GM12878 (cell line): ENCODE data around the gene BLACAT1. TPM values are rescaled to one million over a fixed set of nuclear protein-coding genes. Genes with fewer than 3 reads are reported as not detected.

Experiments
- ATF3 ChIP-seq: IDR thresholded peaks from 2 replicates; pipeline ENCODE4 v1.6.1; 2011; ENCODE audit warnings: low read depth, mild to moderate bottlenecking, low read length, moderate library complexity, borderline replicate concordance; ENCODE audit errors: extremely low read depth
- BCL11A ChIP-seq: IDR thresholded peaks from 2 replicates; pipeline ENCODE4 v1.6.1; 2011; ENCODE audit warnings: low read depth, low read length
- BCL3 ChIP-seq: IDR thresholded peaks from 2 replicates; pipeline ENCODE4 v1.6.1; 2011; ENCODE audit warnings: borderline replicate concordance, low read depth, mild to moderate bottlenecking, moderate library complexity, low read length; ENCODE audit not compliant: insufficient read depth, poor library complexity, severe bottlenecking
- CBX3 ChIP-seq: fragments of 200-600 bp; sonication (generic); IDR thresholded peaks from 2 replicates; pipeline ENCODE4 v1.6.1; 2016; ENCODE audit warnings: low read depth, borderline replicate concordance
- CREB1 ChIP-seq: IDR thresholded peaks from 2 replicates; pipeline ENCODE4 v1.6.1; 2012; ENCODE audit warnings: low read depth, mild to moderate bottlenecking, inconsistent platforms
- DPF2 ChIP-seq: fragments of 450-650 bp; IDR thresholded peaks from 2 replicates; pipeline ENCODE4 v1.6.1; 2017; ENCODE audit warnings: mild to moderate bottlenecking
- FOS ChIP-seq: IDR thresholded peaks from 3 replicates; pipeline ENCODE4 v1.6.1; 2011; ENCODE audit warnings: borderline replicate concordance; ENCODE audit not compliant: insufficient read length; ENCODE audit errors: extremely low read depth
- FOXK2 ChIP-seq: fragments of 450-650 bp; IDR thresholded peaks from 2 replicates; pipeline ENCODE4 v1.6.1; 2017; ENCODE audit warnings: mild to moderate bottlenecking, moderate library complexity
- FOXM1 ChIP-seq: IDR thresholded peaks from 2 replicates; pipeline ENCODE4 v1.6.1; 2012; ENCODE audit warnings: low read depth, mild to moderate bottlenecking, inconsistent platforms, low read length, moderate library complexity
- HCFC1 ChIP-seq: fragments of 150-350 bp; IDR thresholded peaks from 2 replicates; pipeline ENCODE4 v1.6.1; 2014; ENCODE audit warnings: low read length
- IKZF2 ChIP-seq, 2 experiments: fragments of 450-650 bp; IDR thresholded peaks; 2 replicates each; pipeline ENCODE4 v1.6.1; 2017; ENCODE audit warnings: mild to moderate bottlenecking in 2 of 2, moderate library complexity in 2 of 2
- IRF5 ChIP-seq: fragments of 450-650 bp; IDR thresholded peaks from 2 replicates; pipeline ENCODE4 v1.6.1; 2017; ENCODE audit warnings: borderline replicate concordance
- KLF5 ChIP-seq: fragments of 450-650 bp; IDR thresholded peaks from 2 replicates; pipeline ENCODE4 v1.6.1; 2014; ENCODE audit warnings: mild to moderate bottlenecking; ENCODE audit not compliant: partially characterized antibody
- PML ChIP-seq: IDR thresholded peaks from 2 replicates; pipeline ENCODE4 v1.6.1; 2012; ENCODE audit warnings: low read length, inconsistent platforms
- POU2F2 ChIP-seq: IDR thresholded peaks from 3 replicates; pipeline ENCODE4 v1.6.1; 2011; ENCODE audit warnings: low read depth, mild to moderate bottlenecking, low read length, borderline replicate concordance
- RELA ChIP-seq: fragments of 450-650 bp; IDR thresholded peaks from 2 replicates; pipeline ENCODE4 v1.8.0; 2014; ENCODE audit warnings: borderline replicate concordance; ENCODE audit not compliant: partially characterized antibody
- SMAD1 ChIP-seq: fragments of 450-650 bp; IDR thresholded peaks from 2 replicates; pipeline ENCODE4 v1.6.1; 2018; ENCODE audit warnings: mild to moderate bottlenecking, low read depth; ENCODE audit not compliant: partially characterized antibody
- SP1 ChIP-seq: IDR thresholded peaks from one replicate; pipeline ENCODE4 v1.6.1; 2011; ENCODE audit warnings: low read depth, low read length
- STAT3 ChIP-seq: IDR thresholded peaks from 2 replicates; pipeline ENCODE4 v1.6.1; 2011; ENCODE audit warnings: low read depth, low read length, improper control_type of control experiment
- SUPT20H ChIP-seq: IDR thresholded peaks from 2 replicates; pipeline ENCODE4 v1.6.1; 2011; ENCODE audit warnings: low read depth, mild to moderate bottlenecking, low read length, moderate library complexity, borderline replicate concordance; ENCODE audit not compliant: control insufficient read depth
- TCF3 ChIP-seq: IDR thresholded peaks from 2 replicates; pipeline ENCODE4 v1.6.1; 2012; ENCODE audit warnings: low read depth, mild to moderate bottlenecking, low read length, borderline replicate concordance; ENCODE audit not compliant: insufficient read depth
- TCF7 ChIP-seq: IDR thresholded peaks from 2 replicates; pipeline ENCODE4 v1.6.1; 2014; ENCODE audit warnings: antibody characterized with exemption, borderline replicate concordance
- WRNIP1 ChIP-seq: IDR thresholded peaks from 2 replicates; pipeline ENCODE4 v1.6.1; 2011; ENCODE audit warnings: low read depth, low read length, improper control_type of control experiment, borderline replicate concordance
- ZNF274 ChIP-seq: IDR thresholded peaks from one replicate; pipeline ENCODE4 v1.8.0; 2011; ENCODE audit not compliant: insufficient read length, insufficient read depth
- ZNF592 ChIP-seq: fragments of 450-650 bp; IDR thresholded peaks from 2 replicates; pipeline ENCODE4 v1.6.1; 2017; ENCODE audit warnings: mild to moderate bottlenecking, moderate library complexity
- polyA plus RNA-seq, 11 experiments: library from polyadenylated mRNA; depleted of rRNA in 4 of 11; unstranded in 6 of 11; stranded (reverse) in 5 of 11; fragments of >200 nt; fragmentation: Nextera tagmentation in 4 of 11; fragmentation: Illumina TruSeq in 1 of 11; extraction: Ambion mirVana in 4 of 11; extraction: Trizol in 1 of 11; gene quantifications; 1 replicate in 1 of 11; 2 replicates in 10 of 11; pipeline versions ENCODE4 v1.2.1 to v1.2.3, GENCODE V29; 2011 to 2016; ENCODE audit warnings: inconsistent platforms in 2 of 11, missing spikeins in 2 of 11, low read depth in 1 of 11
- total RNA-seq, 4 experiments: library from RNA; depleted of rRNA in 3 of 4; stranded (reverse); fragments of >200 nt in 3 of 4; fragmentation: Illumina TruSeq in 1 of 4; extraction: Trizol in 1 of 4; gene quantifications; 2 replicates each; pipeline versions ENCODE4 v1.2.1 to v1.2.3, GENCODE V29; 2013 to 2021

The BLACAT1 gene
- total and polyA plus RNA-seq, 10 of the 15 experiments (the other 5 are each of a cell fraction or from before 2014, with no cell fraction given) = 0.04 to 1.6 (median 0.15) TPM; not detected in 1

GRCh38 chr1:205480349-205480985 is 24.6 kb upstream of the BLACAT1 start (continued):
- TF ChIP-seq BCL3 = no peak
- TF ChIP-seq CREB1 = no peak
- TF ChIP-seq SMAD1 = no peak
- TF ChIP-seq WRNIP1 = no peak
- no peak for TF ChIP-seq ZNF274
- peak; percentile 79 for TF ChIP-seq SP1
- TF ChIP-seq TCF3 = 0 out of 2 replicates have a peak, but pooled peaks have one; percentile 18
- TF ChIP-seq RELA = peak; percentile 99
- TF ChIP-seq PML = no peak
- TF ChIP-seq BCL11A = peak; percentile 42
- TF ChIP-seq ZNF592 = no peak
- no peak for TF ChIP-seq KLF5
- TF ChIP-seq TCF7 = no peak
- TF ChIP-seq CBX3 = no peak
- TF ChIP-seq DPF2 = peak; percentile 98
- peak; percentile 33; the same call in 1 of the 2 replicates for TF ChIP-seq HCFC1
- TF ChIP-seq ATF3 = no peak
- no peak for TF ChIP-seq FOS
- peak; percentile 54; the same call in 1 of the 3 replicates for TF ChIP-seq POU2F2
- TF ChIP-seq FOXK2 = 0 out of 2 replicates have a peak, but pooled peaks have one; percentile 21
- no peak for TF ChIP-seq IRF5
- TF ChIP-seq SUPT20H = no peak
- no peak for TF ChIP-seq FOXM1
- TF ChIP-seq IKZF2 (IDR thresholded peaks at IDR 0.05) = peak; percentile 99
- no peak for TF ChIP-seq STAT3
